Muscle layer of colon (tissue), 2 donors: ENCODE measurements around the gene INSIG2.
"Not testable (repeated sequence)": the region's sequence is repeated elsewhere in the genome, so short reads cannot be mapped to it uniquely, and the experiment has no call there.

Source experiments
- H3K27ac ChIP-seq: one replicate; pipeline ENCODE4 v1.7.0; 2013; ENCODE audit warnings: low read depth, mild to moderate bottlenecking, low read length, moderate library complexity
- H3K27me3 ChIP-seq, 2 donors: one replicate each; pipeline ENCODE4 v1.7.0; 2013; ENCODE audit warnings: low read length in 2 of 2, mild to moderate bottlenecking in 2 of 2; ENCODE audit not compliant: insufficient read depth in 2 of 2, control insufficient read depth in 1 of 2
- H3K36me3 ChIP-seq: one replicate; pipeline ENCODE4 v1.7.0; 2013; ENCODE audit warnings: mild to moderate bottlenecking, low read length; ENCODE audit not compliant: insufficient read depth
- H3K4me1 ChIP-seq: one replicate; pipeline ENCODE4 v1.7.0; 2013; ENCODE audit warnings: mild to moderate bottlenecking, low read length; ENCODE audit not compliant: insufficient read depth
- H3K4me3 ChIP-seq, 2 donors: one replicate each; pipeline ENCODE4 v1.7.0; 2013; ENCODE audit warnings: low read length in 2 of 2, low read depth in 1 of 2, mild to moderate bottlenecking in 1 of 2, moderate library complexity in 1 of 2
- H3K9ac ChIP-seq: one replicate; pipeline ENCODE4 v1.7.0; 2013; ENCODE audit warnings: low read length
- H3K9me3 ChIP-seq: one replicate; pipeline ENCODE4 v1.7.0; 2013; ENCODE audit warnings: mild to moderate bottlenecking, low read length
- donor health status: abdominal sarcoma.
- donor health status: Adenocarcinoma of cecum.

Gene INSIG2

DNA sequence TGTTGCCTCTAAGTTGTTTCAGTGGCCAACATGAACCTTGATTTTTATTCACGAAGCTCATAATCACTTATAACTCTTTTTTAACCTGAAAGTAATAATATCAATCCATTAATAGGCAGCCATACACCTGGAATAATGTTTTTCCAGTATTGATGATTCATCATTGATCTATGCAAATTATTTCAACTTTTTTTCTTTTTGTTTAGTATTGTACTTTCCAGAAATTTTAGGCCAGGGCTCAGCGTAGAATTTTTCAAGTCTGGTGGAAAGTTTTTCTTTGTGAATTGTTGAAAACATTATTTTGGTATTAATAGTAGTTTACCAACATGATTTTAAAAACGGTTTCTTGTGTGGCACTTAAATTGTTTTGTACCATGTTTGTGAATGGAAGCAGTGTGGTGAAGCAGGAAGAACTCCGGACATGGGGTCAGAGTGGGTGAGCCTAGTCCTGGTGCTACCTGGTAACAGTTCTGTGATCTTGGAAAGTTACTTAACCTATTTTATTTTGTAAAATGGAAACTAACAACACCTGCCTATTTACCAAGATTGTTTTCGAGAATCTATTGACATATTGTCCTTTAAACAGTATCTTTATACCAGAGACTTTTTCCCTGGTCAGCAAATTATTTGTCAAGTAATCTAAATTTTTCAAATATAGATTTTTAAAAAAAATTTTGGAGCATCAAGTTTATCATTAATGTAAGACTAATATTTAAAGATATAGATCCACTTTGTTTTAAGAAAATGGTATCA, 2.3 kb downstream of the INSIG2 start:
- Histone ChIP-seq H3K27me3 (no peaks in the 10 kb centered on the region), H3K36me3 (no peaks in the 10 kb centered on the region), H3K9ac (no peak overlapping the region), H3K27ac (no peak overlapping the region), H3K9me3 (no peaks in the 10 kb centered on the region), H3K4me3 (no peak overlapping the region), H3K4me1 (no peaks in the 10 kb centered on the region)

DNA sequence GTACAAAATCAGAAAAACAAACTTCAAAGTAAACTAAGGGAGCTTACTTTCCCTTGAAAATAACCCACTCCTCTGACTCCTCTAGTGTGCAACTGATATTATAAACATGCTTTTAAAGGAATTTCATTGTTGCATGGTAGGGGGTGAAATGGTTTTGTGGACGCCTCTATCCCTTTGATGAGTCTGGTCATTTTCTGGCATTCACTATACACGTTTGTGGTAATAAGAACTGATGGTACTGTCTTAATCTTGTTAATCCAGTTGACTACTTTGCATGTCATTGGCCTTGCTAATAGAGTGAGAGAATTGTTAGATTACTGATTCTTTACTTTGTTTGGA, 2.8 kb downstream of the INSIG2 start:
- H3K9me3 ChIP-seq: no peaks in the 10 kb centered on the region
- no peak overlapping the region for H3K4me3 ChIP-seq
- no peaks in the 10 kb centered on the region for H3K27me3 ChIP-seq
- H3K36me3 ChIP-seq: no peaks in the 10 kb centered on the region
- no peaks in the 10 kb centered on the region for H3K4me1 ChIP-seq
- H3K27ac ChIP-seq: no peak overlapping the region
- H3K9ac ChIP-seq: no peak overlapping the region

DNA sequence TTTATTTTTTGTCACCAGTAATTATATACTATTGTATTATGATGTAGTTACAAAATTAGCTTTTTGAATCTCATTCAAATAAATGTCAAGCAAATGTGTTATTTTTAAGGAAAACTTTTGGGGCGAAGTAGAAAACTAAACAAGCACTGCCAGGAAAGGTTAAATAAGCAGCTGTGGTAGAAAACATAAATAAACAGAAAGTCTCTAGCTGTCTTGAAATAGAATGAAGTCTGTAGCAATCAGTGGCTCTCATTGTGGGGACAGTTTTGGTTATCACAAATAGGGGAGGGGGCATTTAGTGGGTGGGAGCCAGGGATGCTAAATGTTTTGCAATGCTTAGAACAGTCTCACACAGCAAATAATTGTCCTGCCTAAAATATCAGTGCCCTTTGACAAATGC, 3.4 kb downstream of the INSIG2 start:
- Histone ChIP-seq H3K4me3 (no peak overlapping the region), H3K36me3 (no peaks in the 10 kb centered on the region), H3K9me3 (no peaks in the 10 kb centered on the region), H3K27ac (no peak overlapping the region), H3K9ac (no peak overlapping the region), H3K27me3 (no peaks in the 10 kb centered on the region), H3K4me1 (no peaks in the 10 kb centered on the region)

DNA sequence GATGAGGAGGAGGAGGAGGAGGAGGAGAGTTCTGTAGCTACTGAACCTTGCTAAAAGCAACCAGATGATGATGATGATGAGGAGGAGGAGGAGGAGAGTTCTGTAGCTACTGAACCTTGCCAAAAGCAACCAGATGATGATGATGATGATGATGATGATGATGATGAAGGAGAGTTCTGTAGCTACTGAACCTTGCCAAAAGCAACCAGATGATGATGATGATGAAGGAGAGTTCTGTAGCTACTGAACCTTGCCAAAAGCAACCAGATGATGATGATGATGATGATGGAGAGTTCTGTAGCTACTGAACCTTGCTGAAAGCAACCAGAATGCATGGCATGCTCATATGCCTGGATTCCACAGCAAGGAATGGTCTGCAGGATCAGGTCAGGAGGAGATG, 5.8 kb downstream of the INSIG2 start:
- H3K4me3 ChIP-seq, H3K9me3 ChIP-seq, H3K27me3 ChIP-seq, H3K36me3 ChIP-seq, H3K9ac ChIP-seq, H3K4me1 ChIP-seq, H3K27ac ChIP-seq: not testable (repeated sequence)

DNA sequence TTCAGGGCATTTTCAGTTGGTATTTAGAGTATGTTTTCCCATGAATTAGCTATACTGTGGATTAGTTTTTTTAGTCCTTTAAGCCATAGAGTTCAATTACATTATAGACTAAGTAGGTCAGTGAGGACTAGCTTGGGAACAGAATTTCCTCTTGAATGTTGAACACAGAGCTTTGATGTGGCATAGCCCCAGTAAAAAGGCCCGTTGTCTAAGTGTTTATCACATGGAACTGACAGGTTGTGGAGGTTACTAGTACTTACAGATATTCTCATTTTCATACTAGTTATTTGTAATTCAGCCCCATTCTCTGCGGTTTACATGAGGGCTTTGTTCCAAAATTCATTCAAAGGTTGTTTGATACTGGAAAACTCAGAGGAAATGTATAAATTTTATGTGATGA, 6.2 kb downstream of the INSIG2 start:
- H3K27me3 ChIP-seq: no peaks in the 10 kb centered on the region

DNA sequence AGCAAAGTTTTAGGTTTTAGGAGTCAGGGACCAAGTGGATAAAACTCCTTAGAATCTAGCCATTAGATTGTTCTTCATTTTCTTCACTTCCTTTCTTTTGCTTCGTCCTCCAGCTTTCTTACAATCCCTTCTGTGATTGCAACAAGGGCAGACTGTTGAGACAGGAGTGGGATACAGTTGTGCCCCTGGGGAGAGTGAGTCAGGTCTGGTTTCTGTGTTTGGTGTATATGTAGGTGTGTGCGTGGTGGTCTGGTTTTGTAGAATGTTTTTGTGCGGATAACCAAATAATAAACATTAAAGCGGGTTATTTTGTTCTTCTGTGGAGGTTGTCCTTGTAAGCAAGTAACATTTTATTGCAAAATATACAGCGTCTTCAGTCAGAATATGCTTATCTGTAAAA, 7.3 kb downstream of the INSIG2 start:
- Histone ChIP-seq H3K27ac (no peak overlapping the region), H3K36me3 (peaks cover 10% of the 10 kb centered on the region), H3K4me1 (no peaks in the 10 kb centered on the region), H3K27me3 (no peaks in the 10 kb centered on the region), H3K9ac (no peak overlapping the region), H3K4me3 (no peak overlapping the region), H3K9me3 (no peaks in the 10 kb centered on the region)

More for the DNA sequence above, 6.2 kb downstream of the INSIG2 start:
- Histone ChIP-seq H3K36me3 (peaks cover 10% of the 10 kb centered on the region), H3K27ac (no peak overlapping the region), H3K9me3 (no peaks in the 10 kb centered on the region), H3K4me3 (no peak overlapping the region), H3K9ac (no peak overlapping the region), H3K4me1 (no peaks in the 10 kb centered on the region)

DNA sequence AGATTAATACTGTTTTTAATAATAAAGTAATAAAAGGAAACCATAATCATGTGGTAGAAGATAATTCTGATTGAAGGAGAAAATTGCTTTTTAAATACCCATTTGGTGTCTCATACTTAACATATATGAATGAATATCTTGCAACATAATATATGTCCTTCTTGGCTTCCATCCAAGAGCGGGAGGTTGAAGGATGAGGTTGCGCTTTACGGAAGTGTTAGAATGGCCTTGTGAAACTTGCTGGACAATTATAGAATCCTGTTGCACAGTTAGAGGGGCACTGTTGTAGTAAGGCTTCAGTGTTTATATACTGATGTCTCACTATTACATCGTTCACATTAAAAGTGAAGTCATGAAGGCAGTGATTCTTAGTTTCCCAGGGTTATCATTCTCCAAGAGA, 9.4 kb downstream of the INSIG2 start:
- no peak overlapping the region for H3K27ac ChIP-seq
- no peaks in the 10 kb centered on the region for H3K9me3 ChIP-seq
- H3K9ac ChIP-seq: no peak overlapping the region
- no peak overlapping the region for H3K4me3 ChIP-seq
- peaks cover 10% of the 10 kb centered on the region for H3K36me3 ChIP-seq
- no peaks in the 10 kb centered on the region for H3K27me3 ChIP-seq
- H3K4me1 ChIP-seq: no peaks in the 10 kb centered on the region

DNA sequence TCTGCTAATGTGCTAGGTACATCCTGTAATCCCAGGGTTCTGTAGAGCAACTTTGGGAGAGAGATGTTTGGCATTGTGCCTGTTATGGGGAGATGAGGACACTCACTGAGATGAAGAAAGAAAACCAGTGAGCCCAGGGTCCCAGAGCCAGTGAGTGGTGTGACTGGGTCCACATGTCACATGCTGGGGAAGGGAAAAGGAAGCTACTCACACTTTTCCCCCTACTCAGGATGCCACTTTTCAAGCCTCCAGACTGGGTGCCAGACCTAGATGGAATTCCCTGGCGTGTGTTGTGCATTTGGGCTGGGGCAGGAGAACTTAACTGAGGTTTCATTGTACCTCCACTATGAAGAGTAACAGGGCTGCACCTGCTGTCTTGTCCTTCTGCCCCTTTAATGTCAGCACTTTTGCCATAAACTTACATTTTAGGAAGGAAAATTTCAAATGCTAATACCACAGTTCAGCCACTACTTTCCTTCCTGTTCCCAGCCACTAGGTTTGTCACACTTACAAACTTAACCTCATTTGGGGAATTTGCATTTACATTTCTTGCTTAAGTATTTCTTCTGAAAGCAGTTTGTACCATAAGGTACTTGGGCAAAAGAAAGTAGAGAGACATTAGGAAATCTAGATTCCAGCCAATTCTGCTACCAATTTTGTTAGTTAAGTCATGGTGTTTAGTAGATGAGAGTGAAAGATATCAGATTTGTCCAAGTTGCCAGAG, 10.2 kb downstream of the INSIG2 start:
- no peaks in the 10 kb centered on the region for H3K27me3 ChIP-seq
- H3K9me3 ChIP-seq: no peaks in the 10 kb centered on the region
- no peak overlapping the region for H3K27ac ChIP-seq
- H3K4me1 ChIP-seq: no peaks in the 10 kb centered on the region
- H3K4me3 ChIP-seq: no peak overlapping the region
- H3K9ac ChIP-seq: no peak overlapping the region
- H3K36me3 ChIP-seq: peaks cover 10% of the 10 kb centered on the region

DNA sequence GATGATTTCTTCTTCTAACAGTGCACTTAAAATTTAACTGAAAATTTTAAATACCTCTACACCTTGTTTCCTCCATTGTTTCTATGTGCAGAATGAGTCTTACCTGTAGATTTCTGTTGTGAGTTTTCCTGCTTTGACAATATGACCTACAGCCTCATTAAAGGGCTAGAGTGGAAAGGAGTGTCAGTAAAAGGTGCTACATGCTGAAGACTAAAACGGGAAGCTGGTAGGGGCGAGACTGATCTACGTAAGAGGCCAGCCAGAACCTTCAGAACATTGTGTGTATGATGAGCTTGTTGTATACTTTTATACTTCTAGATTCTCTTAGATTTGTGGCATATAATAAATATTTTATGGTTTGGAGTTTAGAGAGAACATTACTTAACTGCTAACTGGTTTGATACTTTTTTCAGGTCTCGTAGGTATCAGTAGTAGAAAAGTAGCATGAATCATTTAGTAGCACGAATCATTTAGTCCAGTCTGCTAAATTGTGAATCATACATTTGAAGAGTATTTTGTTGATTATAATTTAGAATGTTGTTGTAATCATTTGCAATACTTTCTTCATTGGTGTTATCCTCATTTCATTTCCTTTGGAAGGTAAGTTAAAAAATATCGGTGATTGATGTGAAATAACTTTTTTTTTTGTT, 14.3 kb downstream of the INSIG2 start:
- Histone ChIP-seq H3K9me3 (no peaks in the 10 kb centered on the region), H3K36me3 (peaks cover 10% of the 10 kb centered on the region), H3K27ac (no peak overlapping the region), H3K27me3 (no peaks in the 10 kb centered on the region), H3K4me1 (no peaks in the 10 kb centered on the region), H3K9ac (no peak overlapping the region), H3K4me3 (no peak overlapping the region)

DNA sequence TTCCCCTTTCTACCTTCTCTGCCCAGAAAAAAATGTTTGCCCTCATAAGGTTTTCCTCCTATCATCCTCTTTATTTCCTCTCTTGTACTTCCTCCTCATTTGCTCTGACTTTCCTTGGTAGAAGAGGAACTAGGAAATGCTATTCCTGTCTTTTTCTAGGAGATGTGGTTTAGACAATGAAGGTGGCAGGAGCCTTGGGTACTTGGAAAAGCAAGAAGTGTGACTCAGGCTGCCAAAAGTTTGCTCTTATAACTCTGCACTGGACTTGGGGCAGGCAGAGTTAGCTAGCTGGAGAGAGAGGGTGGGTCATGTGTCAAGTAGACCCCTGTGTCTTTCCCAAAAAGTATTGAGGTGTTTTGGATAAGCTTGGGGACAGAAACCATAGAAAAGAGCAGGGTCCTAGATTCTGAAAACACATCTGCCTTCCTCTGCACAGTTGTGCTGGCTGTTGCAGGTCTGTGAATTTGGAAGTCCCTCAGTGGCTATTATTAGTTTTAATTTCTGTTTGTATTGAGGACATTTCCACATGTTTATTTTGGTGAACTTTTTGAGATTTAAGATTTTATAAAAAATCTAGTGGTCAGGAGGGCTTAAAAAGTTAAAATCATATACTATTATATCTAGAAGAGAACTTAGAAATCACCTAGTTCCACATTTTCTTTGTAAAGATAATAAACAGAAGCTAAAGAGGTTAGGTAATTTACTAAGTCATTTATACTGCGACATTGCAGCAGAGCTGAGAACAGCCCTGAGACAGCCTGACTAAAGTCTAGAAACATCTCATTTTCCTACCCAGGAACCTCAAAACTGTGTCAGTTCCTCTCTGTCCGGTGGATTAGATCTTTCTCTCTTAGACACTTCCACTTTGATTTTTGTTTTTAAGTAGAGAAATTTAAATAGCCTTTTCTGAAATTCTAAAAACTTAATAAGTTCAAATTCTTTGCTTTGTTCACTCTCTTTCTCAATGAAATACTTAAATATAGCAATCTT, 16.0 kb downstream of the INSIG2 start:
- Histone ChIP-seq H3K27ac (no peak overlapping the region), H3K36me3 (peaks cover 8% of the 10 kb centered on the region), H3K27me3 (no peaks in the 10 kb centered on the region), H3K4me3 (no peak overlapping the region), H3K9ac (no peak overlapping the region), H3K4me1 (no peaks in the 10 kb centered on the region), H3K9me3 (no peaks in the 10 kb centered on the region)

DNA sequence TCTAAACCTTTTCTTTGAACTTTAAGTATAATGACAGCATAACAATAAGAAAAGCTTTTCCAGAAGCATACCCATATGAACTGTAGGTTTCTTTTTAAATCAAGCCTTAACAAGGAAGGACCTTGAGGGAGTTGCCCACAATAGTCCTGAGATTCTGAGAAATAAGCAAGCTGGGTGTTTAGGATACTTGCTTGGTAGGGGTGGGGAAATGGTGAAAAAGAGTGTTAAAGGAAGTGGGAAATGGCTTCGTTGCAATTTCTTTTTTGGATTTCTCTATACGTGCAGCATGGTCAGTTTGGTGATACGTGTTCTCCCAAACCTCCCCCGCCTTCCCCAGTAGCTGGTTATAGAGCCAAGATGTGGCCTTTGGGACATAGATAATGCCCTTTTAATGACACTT, 17.2 kb downstream of the INSIG2 start:
- Histone ChIP-seq H3K4me3 (no peak overlapping the region), H3K4me1 (no peaks in the 10 kb centered on the region), H3K9ac (no peak overlapping the region), H3K27me3 (no peaks in the 10 kb centered on the region), H3K27ac (no peak overlapping the region), H3K9me3 (no peaks in the 10 kb centered on the region), H3K36me3 (peaks cover 8% of the 10 kb centered on the region)
